ENCODE data around the gene AIFM3.

The AIFM3 gene

GRCh38 chr22:20948989-20949388 lies 18.1 kb upstream of the AIFM3 start:
- peaks cover 87% of the 10 kb centered on the region for H3K79me2 ChIP-seq (ENCODE audit: insufficient read depth, low read length)
- no peaks in the 10 kb centered on the region for H3K9me2 ChIP-seq (replicated peaks; ENCODE audit: low read depth, low read length)
- H3K9me3 ChIP-seq (ENCODE audit: insufficient read depth, low read depth, low read length), result no peaks in the 10 kb centered on the region
- H2AFZ ChIP-seq (ENCODE audit: low read length), result no peak overlapping the region
- no peak overlapping the region for H3K4me3 ChIP-seq (ENCODE audit: low read length, poor library complexity, severe bottlenecking)
- no peak overlapping the region for H3K9ac ChIP-seq (ENCODE audit: low read depth, low read length, poor library complexity, severe bottlenecking)
- peaks cover 7% of the 10 kb centered on the region for H3K4me1 ChIP-seq (ENCODE audit: insufficient read depth, low read length, poor library complexity, severe bottlenecking)
- no peaks in the 10 kb centered on the region for H3F3A ChIP-seq (ENCODE audit: low read depth)
- no peak overlapping the region for H3K4me2 ChIP-seq (ENCODE audit: low read depth, low read length, poor library complexity, severe bottlenecking)
- TF ChIP-seq CTCF (conservative IDR thresholded peaks at IDR 0.05; ENCODE audit: low read length), result no peak
- no peak for TF ChIP-seq EZH2phosphoT487 (IDR thresholded peaks at IDR 0.05; ENCODE audit: borderline replicate concordance)
- H3K27me3 ChIP-seq (ENCODE audit: insufficient read depth, low read length, poor library complexity, severe bottlenecking), result no peaks in the 10 kb centered on the region
- H3K36me3 ChIP-seq (ENCODE audit: insufficient read depth, low read length), result peaks cover 84% of the 10 kb centered on the region
- peaks cover 80% of the 10 kb centered on the region for H4K20me1 ChIP-seq (ENCODE audit: insufficient read depth, low read length, poor library complexity, severe bottlenecking)

- no peak for TF ChIP-seq EZH2phosphoT487 (IDR thresholded peaks at IDR 0.05; ENCODE audit: borderline replicate concordance)
- TF ChIP-seq CTCF (conservative IDR thresholded peaks at IDR 0.05; ENCODE audit: low read length), result no peak
- Histone ChIP-seq H3K9me3 (ENCODE audit: insufficient read depth, low read depth, low read length) (no peaks in the 10 kb centered on the region), H3K27me3 (ENCODE audit: insufficient read depth, low read length, poor library complexity, severe bottlenecking) (no peaks in the 10 kb centered on the region), H3K9me2 (replicated peaks; ENCODE audit: low read depth, low read length) (no peaks in the 10 kb centered on the region), H2AFZ (ENCODE audit: low read length) (no peak overlapping the region), H3K79me2 (ENCODE audit: insufficient read depth, low read length) (peaks cover 79% of the 10 kb centered on the region), H3K9ac (ENCODE audit: low read depth, low read length, poor library complexity, severe bottlenecking) (no peak overlapping the region), H3K4me1 (ENCODE audit: insufficient read depth, low read length, poor library complexity, severe bottlenecking) (peaks cover 7% of the 10 kb centered on the region), H3K4me3 (ENCODE audit: low read length, poor library complexity, severe bottlenecking) (no peak overlapping the region), H3K4me2 (ENCODE audit: low read depth, low read length, poor library complexity, severe bottlenecking) (peak overlapping the region; percentile 18), H3F3A (ENCODE audit: low read depth) (no peaks in the 10 kb centered on the region), H4K20me1 (ENCODE audit: insufficient read depth, low read length, poor library complexity, severe bottlenecking) (peaks cover 76% of the 10 kb centered on the region), H3K36me3 (ENCODE audit: insufficient read depth, low read length) (peaks cover 89% of the 10 kb centered on the region)
Observed at GRCh38 chr22:20949698-20950183, 17.3 kb upstream of the AIFM3 start.

- Histone ChIP-seq H3K4me1 (ENCODE audit: insufficient read depth, low read length, poor library complexity, severe bottlenecking) (no peaks in the 10 kb centered on the region), H4K20me1 (ENCODE audit: insufficient read depth, low read length, poor library complexity, severe bottlenecking) (peaks cover 60% of the 10 kb centered on the region), H3K4me2 (ENCODE audit: low read depth, low read length, poor library complexity, severe bottlenecking) (no peak overlapping the region), H3K9me3 (ENCODE audit: insufficient read depth, low read depth, low read length) (no peaks in the 10 kb centered on the region), H3K4me3 (ENCODE audit: low read length, poor library complexity, severe bottlenecking) (no peak overlapping the region), H3F3A (ENCODE audit: low read depth) (no peaks in the 10 kb centered on the region), H3K9me2 (replicated peaks; ENCODE audit: low read depth, low read length) (no peaks in the 10 kb centered on the region), H3K9ac (ENCODE audit: low read depth, low read length, poor library complexity, severe bottlenecking) (no peak overlapping the region), H2AFZ (ENCODE audit: low read length) (no peak overlapping the region), H3K36me3 (ENCODE audit: insufficient read depth, low read length) (peaks cover 76% of the 10 kb centered on the region), H3K27me3 (ENCODE audit: insufficient read depth, low read length, poor library complexity, severe bottlenecking) (no peaks in the 10 kb centered on the region), H3K79me2 (ENCODE audit: insufficient read depth, low read length) (peaks cover 63% of the 10 kb centered on the region)
- TF ChIP-seq EZH2phosphoT487 (IDR thresholded peaks at IDR 0.05; ENCODE audit: borderline replicate concordance), result no peak
- no peak for TF ChIP-seq CTCF (conservative IDR thresholded peaks at IDR 0.05; ENCODE audit: low read length)
Observed at GRCh38 chr22:20951151-20951931, 15.7 kb upstream of the AIFM3 start.
